B cell (primary cell): ENCODE results near the gene PHACTR3. TPM values are rescaled to one million over a fixed set of nuclear protein-coding genes. Genes with fewer than 3 reads are reported as not detected.

Experiments used
- ATAC-seq: fragments of 200-7000 bp; cut with Tn5 transposase; one replicate; pipeline ENCODE4 v1.10.0; 2021; ENCODE audit warnings: low read depth, mild to moderate bottlenecking, moderate number of reproducible peaks, moderate library complexity
- CTCF ChIA-PET: fragments of 350-600 bp; sonication (Branson Sonifier 250); formaldehyde crosslinking; loops from one replicate; lab custom pipeline; 2021; ENCODE audit warnings: antibody characterized with exemption, inconsistent platforms; lab: Charles Lee
- POLR2A ChIA-PET: fragments of 350-600 bp; sonication (Branson Sonifier 250); formaldehyde crosslinking; loops from one replicate; lab custom pipeline; 2021; ENCODE audit warnings: antibody characterized with exemption; lab: Charles Lee
- DNase-seq: peaks from one replicate; pipeline ENCODE4 v3.0.0; 2013
- H2AFZ ChIP-seq: 2 replicates; pipeline ENCODE4 v1.6.1; 2012; ENCODE audit warnings: mild to moderate bottlenecking, low read depth, low read length; ENCODE audit not compliant: insufficient read depth, poor library complexity, severe bottlenecking
- H3K27ac ChIP-seq, 2 donors: 1 replicate in 1 of 2; 2 replicates in 1 of 2; pipeline ENCODE4 v1.5.1; 2012 to 2013; ENCODE audit warnings: low read length in 2 of 2, mild to moderate bottlenecking in 2 of 2, moderate library complexity in 1 of 2
- H3K27me3 ChIP-seq, 4 experiments: fragments of 200-600 bp in 1 of 4; sonication (generic) in 1 of 4; replicated peaks in 1 of 4; 1 replicate in 2 of 4; 2 replicates in 2 of 4; pipeline versions ENCODE4 v1.6.1 to v1.7.0; 2013 to 2016; ENCODE audit warnings: low read length in 3 of 4, mild to moderate bottlenecking in 2 of 4, mixed read lengths in 1 of 4, moderate library complexity in 1 of 4; ENCODE audit not compliant: insufficient read depth in 4 of 4, control insufficient read depth in 3 of 4; ENCODE audit errors: control extremely low read depth in 1 of 4
- H3K36me3 ChIP-seq, 2 experiments: replicated peaks in 1 of 2; 1 replicate in 1 of 2; 2 replicates in 1 of 2; pipeline versions ENCODE4 v1.6.1 to v1.7.1; 2013; ENCODE audit warnings: low read length in 1 of 2; ENCODE audit not compliant: insufficient read depth in 2 of 2, control insufficient read depth in 1 of 2; ENCODE audit errors: control extremely low read depth in 1 of 2, extremely low read depth in 1 of 2
- H3K4me1 ChIP-seq, 2 donors: fragments of 200-600 bp in 1 of 2; sonication (generic) in 1 of 2; 1 replicate in 1 of 2; 2 replicates in 1 of 2; pipeline versions ENCODE4 v1.5.1 to v1.6.1; 2013 to 2017; ENCODE audit warnings: low read length in 2 of 2; ENCODE audit not compliant: control insufficient read depth in 2 of 2, insufficient read depth in 2 of 2
- H3K4me2 ChIP-seq: replicated peaks from 2 replicates; pipeline ENCODE3; 2012; ENCODE audit warnings: mild to moderate bottlenecking, low read depth, low read length; ENCODE audit not compliant: poor library complexity, severe bottlenecking
- H3K4me3 ChIP-seq, 5 experiments: fragments of 200-600 bp in 1 of 5; sonication (generic) in 1 of 5; 1 replicate in 3 of 5; 2 replicates in 2 of 5; pipeline versions ENCODE4 v1.5.1 to v1.7.0; 2011 to 2016; ENCODE audit warnings: low read length in 4 of 5, mild to moderate bottlenecking in 4 of 5, low read depth in 2 of 5, control low read depth in 1 of 5, moderate library complexity in 1 of 5; ENCODE audit not compliant: insufficient read depth in 1 of 5; ENCODE audit errors: control extremely low read depth in 1 of 5, extremely low read depth in 1 of 5
- H3K79me2 ChIP-seq: fragments of 200-600 bp; sonication (generic); one replicate; pipeline ENCODE4 v1.6.0; 2016; ENCODE audit warnings: low read length; ENCODE audit not compliant: control insufficient read depth, insufficient read depth
- H3K9ac ChIP-seq: fragments of 200-600 bp; sonication (generic); 2 replicates; pipeline ENCODE4 v1.6.1; 2017; ENCODE audit warnings: mild to moderate bottlenecking, low read length, moderate library complexity
- H3K9me3 ChIP-seq, 3 donors: one replicate each; pipeline versions ENCODE4 v1.6.1 to v1.7.1; 2013; ENCODE audit warnings: low read length in 2 of 3; ENCODE audit not compliant: control insufficient read depth in 2 of 3, insufficient read depth in 1 of 3; ENCODE audit errors: control extremely low read depth in 1 of 3
- H4K20me1 ChIP-seq: 2 replicates; pipeline ENCODE4 v1.6.0; 2012; ENCODE audit warnings: mild to moderate bottlenecking, low read length; ENCODE audit not compliant: insufficient read depth, control insufficient read depth, poor library complexity, severe bottlenecking
- H3K27ac Mint-ChIP-seq: one replicate; pipeline ENCODE4 v1.8.0; 2021; ENCODE audit warnings: mixed read lengths
- H3K27me3 Mint-ChIP-seq: one replicate; pipeline ENCODE4 v1.8.0; 2021; ENCODE audit warnings: mixed read lengths
- H3K4me1 Mint-ChIP-seq: one replicate; pipeline ENCODE4 v1.8.0; 2021; ENCODE audit warnings: mixed read lengths
- H3K4me3 Mint-ChIP-seq: one replicate; pipeline ENCODE4 v1.8.0; 2021; ENCODE audit warnings: mixed read lengths
- H3K9me3 Mint-ChIP-seq: one replicate; pipeline ENCODE4 v1.8.0; 2022; ENCODE audit warnings: mixed read lengths; ENCODE audit not compliant: insufficient read depth
- EZH2 ChIP-seq: IDR thresholded peaks from 2 replicates; pipeline ENCODE4 v1.6.1; 2012; ENCODE audit warnings: borderline replicate concordance, low read depth, mild to moderate bottlenecking, moderate library complexity, low read length; ENCODE audit not compliant: insufficient read depth, poor library complexity, severe bottlenecking
- WGBS: methylation state at CpG from one replicate; pipeline ENCODE4 v1.1.5; 2013; ENCODE audit warnings: missing lambda C conversion rate; ENCODE audit not compliant: insufficient coverage; 5-methylcytosine and 5-hydroxymethylcytosine counted together
- intact Hi-C: fragments of 100-400 bp; cut with micrococcal nuclease; formaldehyde crosslinking; loops from one replicate; pipeline ENCODE4 v1.10.0; 2022
- polyA plus RNA-seq: library from polyadenylated mRNA; depleted of rRNA; stranded (reverse); fragments of >200 nt; gene quantifications from 2 replicates; pipeline ENCODE4 v1.2.3, GENCODE V29; 2012
- total RNA-seq, 2 donors: library from RNA; stranded (reverse); fragments of 120-200 nt in 1 of 2; gene quantifications; 1 replicate in 1 of 2; 2 replicates in 1 of 2; pipeline versions ENCODE4 v1.2.3 to v1.2.4, GENCODE V29; 2013 to 2022
- TF ChIP-seq, protein P1 (sequence below): fragments of 200-600 bp; IDR thresholded peaks from one replicate; pipeline ENCODE4 v1.8.0; 2022; ENCODE audit warnings: antibody characterized with exemption, mild to moderate bottlenecking

PHACTR3 gene
- total and polyA plus RNA-seq, 2 donors (not counting 1 experiment from before 2014, with no cell fraction given): not detected

DNA sequence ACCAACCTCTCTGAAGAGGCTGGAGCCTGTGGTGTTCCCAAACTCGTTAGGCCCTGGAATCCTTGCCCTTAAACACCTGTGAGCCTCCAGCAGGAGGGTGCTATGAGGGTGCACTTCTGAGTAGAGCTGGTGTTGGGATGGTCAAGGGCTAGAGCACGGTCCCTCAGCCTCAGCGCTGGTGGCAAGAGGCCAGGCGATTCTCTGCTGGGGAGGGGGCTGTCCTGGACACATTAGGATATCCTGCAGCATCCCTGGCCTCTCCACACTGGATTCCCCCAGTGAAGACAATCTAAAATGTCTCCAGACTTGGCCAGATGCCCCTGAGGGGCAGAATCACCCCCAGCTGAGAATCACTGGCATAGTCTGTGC lies 171.3 kb downstream of the PHACTR3 start:
- H3K4me1 Mint-ChIP-seq: no peaks in the 10 kb centered on the region
- no peak for ATAC-seq
- H3K79me2 ChIP-seq: no peaks in the 10 kb centered on the region
- H4K20me1 ChIP-seq: no peaks in the 10 kb centered on the region
- no peak overlapping the region for H3K27ac ChIP-seq
- intact Hi-C loops: no loop called here
- no peaks in the 10 kb centered on the region for H3K9me3 ChIP-seq
- no peaks in the 10 kb centered on the region for H3K27me3 Mint-ChIP-seq
- no peak overlapping the region for H3K27ac Mint-ChIP-seq
- H3K4me3 ChIP-seq: no peak overlapping the region
- H2AFZ ChIP-seq: no peak overlapping the region
- 69% methylated on average over 4 of the region's 4 CpGs for WGBS
- no peak overlapping the region for H3K4me2 ChIP-seq
- no peak for DNase-seq
- no peak overlapping the region for H3K4me3 Mint-ChIP-seq
- CTCF ChIA-PET: no interaction called here
- H3K36me3 ChIP-seq: no peaks in the 10 kb centered on the region
- POLR2A ChIA-PET: no interaction called here
- H3K4me1 ChIP-seq: no peaks in the 10 kb centered on the region
- H3K27me3 ChIP-seq: no peaks in the 10 kb centered on the region
- TF ChIP-seq, protein P1, sequence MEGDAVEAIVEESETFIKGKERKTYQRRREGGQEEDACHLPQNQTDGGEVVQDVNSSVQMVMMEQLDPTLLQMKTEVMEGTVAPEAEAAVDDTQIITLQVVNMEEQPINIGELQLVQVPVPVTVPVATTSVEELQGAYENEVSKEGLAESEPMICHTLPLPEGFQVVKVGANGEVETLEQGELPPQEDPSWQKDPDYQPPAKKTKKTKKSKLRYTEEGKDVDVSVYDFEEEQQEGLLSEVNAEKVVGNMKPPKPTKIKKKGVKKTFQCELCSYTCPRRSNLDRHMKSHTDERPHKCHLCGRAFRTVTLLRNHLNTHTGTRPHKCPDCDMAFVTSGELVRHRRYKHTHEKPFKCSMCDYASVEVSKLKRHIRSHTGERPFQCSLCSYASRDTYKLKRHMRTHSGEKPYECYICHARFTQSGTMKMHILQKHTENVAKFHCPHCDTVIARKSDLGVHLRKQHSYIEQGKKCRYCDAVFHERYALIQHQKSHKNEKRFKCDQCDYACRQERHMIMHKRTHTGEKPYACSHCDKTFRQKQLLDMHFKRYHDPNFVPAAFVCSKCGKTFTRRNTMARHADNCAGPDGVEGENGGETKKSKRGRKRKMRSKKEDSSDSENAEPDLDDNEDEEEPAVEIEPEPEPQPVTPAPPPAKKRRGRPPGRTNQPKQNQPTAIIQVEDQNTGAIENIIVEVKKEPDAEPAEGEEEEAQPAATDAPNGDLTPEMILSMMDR: no peak
- TF ChIP-seq EZH2: no peak
- H3K9ac ChIP-seq: no peak overlapping the region
- no peaks in the 10 kb centered on the region for H3K9me3 Mint-ChIP-seq

DNA sequence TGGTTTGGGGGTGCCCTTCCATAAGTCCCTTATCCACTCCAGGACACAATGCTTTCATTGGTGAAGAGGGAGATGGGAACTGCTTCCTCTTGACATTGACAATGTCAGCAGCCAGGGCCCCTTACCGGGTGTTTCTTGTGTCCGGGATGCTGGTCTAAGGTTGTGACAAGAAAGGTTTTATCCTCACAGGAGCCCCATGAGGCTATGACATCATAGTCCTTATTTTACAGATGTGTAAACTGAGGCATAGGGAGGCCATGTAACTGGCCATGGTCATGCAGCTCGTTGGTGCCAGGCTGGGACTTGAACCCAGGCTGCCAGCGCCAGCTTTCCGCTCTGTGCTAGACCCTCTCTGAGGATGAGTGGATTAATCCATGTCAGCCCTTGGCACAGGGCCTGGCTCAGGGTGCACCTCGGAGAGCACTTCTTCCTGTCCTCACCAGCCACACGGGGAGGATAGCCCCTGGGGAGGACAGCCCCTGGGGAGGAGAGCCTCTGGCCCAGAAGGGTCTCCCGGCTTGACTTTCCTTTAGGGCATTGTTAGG lies 171.8 kb downstream of the PHACTR3 start:
- POLR2A ChIA-PET: no interaction called here
- no peaks in the 10 kb centered on the region for H3K4me1 ChIP-seq
- TF ChIP-seq EZH2: no peak
- TF ChIP-seq, protein P1: no peak
- Mint-ChIP-seq H3K4me1 (no peaks in the 10 kb centered on the region), H3K9me3 (no peaks in the 10 kb centered on the region), H3K27ac (no peak overlapping the region), H3K27me3 (no peaks in the 10 kb centered on the region), H3K4me3 (no peak overlapping the region)
- no peak overlapping the region for H2AFZ ChIP-seq
- no peaks in the 10 kb centered on the region for H3K36me3 ChIP-seq
- 73% methylated on average over 3 of the region's 8 CpGs for WGBS
- H4K20me1 ChIP-seq: no peaks in the 10 kb centered on the region
- H3K79me2 ChIP-seq: no peaks in the 10 kb centered on the region
- no peak for DNase-seq
- H3K27me3 ChIP-seq: no peaks in the 10 kb centered on the region
- no peak overlapping the region for H3K27ac ChIP-seq
- no peak overlapping the region for H3K4me2 ChIP-seq
- CTCF ChIA-PET: no interaction called here
- no peak overlapping the region for H3K9ac ChIP-seq
- H3K9me3 ChIP-seq: no peaks in the 10 kb centered on the region
- intact Hi-C loops: no loop called here
- ATAC-seq: no peak
- no peak overlapping the region for H3K4me3 ChIP-seq
